Measurements from ENCODE around the gene ZCCHC8. TPM values are rescaled to one million over a fixed set of nuclear protein-coding genes. Genes with fewer than 3 reads are reported as not detected.
"Not testable (repeated sequence)": the region's sequence is repeated elsewhere in the genome, so short reads cannot be mapped to it uniquely, and the experiment has no call there.

ZCCHC8 gene
- total RNA-seq, 1 experiment from 2014 or later, result 40.1 TPM

- H3K36me3 Mint-ChIP-seq (ENCODE audit: insufficient read depth, unreplicated experiment), result peaks cover 80% of the 10 kb centered on the region
- Histone ChIP-seq H3K36me3 (ENCODE audit: control insufficient read depth, insufficient read depth, low read length) (no peaks in the 10 kb centered on the region), H3K4me3 (ENCODE audit: low read depth, low read length) (peak overlapping the region; percentile 74), H3K9me3 (no peaks in the 10 kb centered on the region), H3K27me3 (replicated peaks; ENCODE audit: control insufficient read depth, insufficient read depth, low read length) (no peaks in the 10 kb centered on the region), H3K4me1 (0 out of 2 replicates have a peak, but pooled peaks cover 8% of the 10 kb centered on the region)
- no peaks in the 10 kb centered on the region for H3K9me3 Mint-ChIP-seq (ENCODE audit: unreplicated experiment)
- H3K4me1 Mint-ChIP-seq (ENCODE audit: low read depth, unreplicated experiment), result peaks cover 6% of the 10 kb centered on the region
- peak overlapping the region; percentile 99 for H3K27ac Mint-ChIP-seq (ENCODE audit: unreplicated experiment)
- TF ChIP-seq CTCF (IDR thresholded peaks at IDR 0.05; ENCODE audit: insufficient read depth in 1 of 2, low read depth in 1 of 2, low read length in 1 of 2, severe bottlenecking in 1 of 2, unreplicated experiment in 1 of 2), result no peak
- ChIA-PET CTCF (interaction anchor here (0.5 to 1.8 kb wide), 5 partner anchors 11 to 807 kb away, joined by 3 to 27 read pairs (median 5); no protein-coding TSS in a partner anchor), POLR2A (interaction anchor here (0.6 to 2.2 kb wide), 12 partner anchors 8 to 132 kb away, joined by 3 to 48 read pairs (median 5); partner anchors contain the start of genes KNTC1 and RSRC2)
- peak; percentile 52 to 62 for DNase-seq
- no peaks in the 10 kb centered on the region for H3K27me3 Mint-ChIP-seq (ENCODE audit: insufficient read depth, unreplicated experiment)
- intact Hi-C loops (cut with micrococcal nuclease; ENCODE audit: unreplicated experiment), result no loop called here
- TSS peak; percentile 46 for BruUV-seq (replicated peaks)
- H3K4me3 Mint-ChIP-seq (ENCODE audit: unreplicated experiment), result peak overlapping the region; percentile 95
Observed at GRCh38 chr12:122499991-122500684, 594 bp downstream of the ZCCHC8 start.

GRCh38 chr12:122495258-122495657 lies 5.5 kb downstream of the ZCCHC8 start:
- Histone ChIP-seq H3K4me3 (ENCODE audit: low read depth, low read length) (no peak overlapping the region), H3K27me3 (replicated peaks; ENCODE audit: control insufficient read depth, insufficient read depth, low read length) (no peaks in the 10 kb centered on the region), H3K4me1 (peaks cover 9% of the 10 kb centered on the region), H3K9me3 (no peaks in the 10 kb centered on the region), H3K36me3 (ENCODE audit: control insufficient read depth, insufficient read depth, low read length) (peaks cover 2% of the 10 kb centered on the region; the same call in 1 of the 2 replicates)
- H3K4me1 Mint-ChIP-seq (ENCODE audit: low read depth, unreplicated experiment), result peaks cover 7% of the 10 kb centered on the region
- peaks cover 68% of the 10 kb centered on the region for H3K36me3 Mint-ChIP-seq (ENCODE audit: insufficient read depth, unreplicated experiment)
- H3K9me3 Mint-ChIP-seq (ENCODE audit: unreplicated experiment), result no peaks in the 10 kb centered on the region
- ChIA-PET POLR2A (interaction anchor here (0.6 kb wide), 1 partner anchor 30 kb away, joined by 9 read pairs; no protein-coding TSS in a partner anchor), CTCF (interaction anchor here (1.5 kb wide), 1 partner anchor 95 kb away, joined by 3 read pairs; no protein-coding TSS in a partner anchor)
- no TSS peak for BruUV-seq (replicated peaks)
- H3K27me3 Mint-ChIP-seq (ENCODE audit: insufficient read depth, unreplicated experiment), result no peaks in the 10 kb centered on the region
- TF ChIP-seq CTCF (IDR thresholded peaks at IDR 0.05; ENCODE audit: insufficient read depth in 1 of 2, low read depth in 1 of 2, low read length in 1 of 2, severe bottlenecking in 1 of 2, unreplicated experiment in 1 of 2), result no peak
- no peak overlapping the region for H3K27ac Mint-ChIP-seq (ENCODE audit: unreplicated experiment)
- DNase-seq, result no peak
- intact Hi-C loops (cut with micrococcal nuclease; ENCODE audit: unreplicated experiment), result no loop called here
- H3K4me3 Mint-ChIP-seq (ENCODE audit: unreplicated experiment), result no peak overlapping the region

GRCh38 chr12:122493222-122493621 lies 7.5 kb downstream of the ZCCHC8 start:
- H3K27me3 ChIP-seq (replicated peaks; ENCODE audit: control insufficient read depth, insufficient read depth, low read length); intact Hi-C loops (cut with micrococcal nuclease; ENCODE audit: unreplicated experiment); H3K9me3 Mint-ChIP-seq (ENCODE audit: unreplicated experiment); DNase-seq; H3K4me3 Mint-ChIP-seq (ENCODE audit: unreplicated experiment); CTCF ChIA-PET; H3K27me3 Mint-ChIP-seq (ENCODE audit: insufficient read depth, unreplicated experiment); H3K27ac Mint-ChIP-seq (ENCODE audit: unreplicated experiment); H3K4me3 ChIP-seq (ENCODE audit: low read depth, low read length); H3K9me3 ChIP-seq; BruUV-seq (replicated peaks); H3K36me3 ChIP-seq (ENCODE audit: control insufficient read depth, insufficient read depth, low read length): not testable (repeated sequence)
- H3K4me1 ChIP-seq, result peaks cover 19% of the 10 kb centered on the region
- POLR2A ChIA-PET, result interaction anchor here (0.6 kb wide), 1 partner anchor 33 kb away, joined by 4 read pairs; no protein-coding TSS in a partner anchor
- H3K36me3 Mint-ChIP-seq (ENCODE audit: insufficient read depth, unreplicated experiment), result peaks cover 70% of the 10 kb centered on the region
- peaks cover 18% of the 10 kb centered on the region for H3K4me1 Mint-ChIP-seq (ENCODE audit: low read depth, unreplicated experiment)

Measured in Caco-2 (cell line).